ENCODE data around the gene CLIP1. TPM values are rescaled to one million over a fixed set of nuclear protein-coding genes. Genes with fewer than 3 reads are reported as not detected.
A peak's percentile ranks its signal among the peaks of the same experiment; 100 is the strongest.

The CLIP1 gene
- total and polyA plus RNA-seq, 2 of the 13 experiments (the other 11 are each of a cell fraction or from before 2014, with no cell fraction given) = 28.9 to 43.7 TPM

GRCh38 chr12:122420471-122421162 is 1.9 kb downstream of the CLIP1 start:
- FAIRE-seq (no peak), DNase-seq (ENCODE audit: low spot score) (no peak), ATAC-seq (no peak)
- BruUV-seq (replicated peaks) = no TSS peak
- 0 out of 2 replicates have a peak, but pooled peaks have one; percentile 47 for TF ChIP-seq ZBTB3 (CRISPR knock-in tag; IDR thresholded peaks at IDR 0.05; ENCODE audit: borderline replicate concordance, low read depth)
- no peak for TF ChIP-seq ZNF615 (CRISPR knock-in tag; IDR thresholded peaks at IDR 0.05; ENCODE audit: borderline replicate concordance)
- TF ChIP-seq ZNF737 (CRISPR knock-in tag; IDR thresholded peaks at IDR 0.05; ENCODE audit: borderline replicate concordance) = 0 out of 2 replicates have a peak, but pooled peaks have one; percentile 17
- TF ChIP-seq KAT2B (IDR thresholded peaks at IDR 0.05; ENCODE audit: borderline replicate concordance, low read depth, low read length) = peak; percentile 11; the same call in 1 of the 2 replicates
- TF ChIP-seq, protein P1, sequence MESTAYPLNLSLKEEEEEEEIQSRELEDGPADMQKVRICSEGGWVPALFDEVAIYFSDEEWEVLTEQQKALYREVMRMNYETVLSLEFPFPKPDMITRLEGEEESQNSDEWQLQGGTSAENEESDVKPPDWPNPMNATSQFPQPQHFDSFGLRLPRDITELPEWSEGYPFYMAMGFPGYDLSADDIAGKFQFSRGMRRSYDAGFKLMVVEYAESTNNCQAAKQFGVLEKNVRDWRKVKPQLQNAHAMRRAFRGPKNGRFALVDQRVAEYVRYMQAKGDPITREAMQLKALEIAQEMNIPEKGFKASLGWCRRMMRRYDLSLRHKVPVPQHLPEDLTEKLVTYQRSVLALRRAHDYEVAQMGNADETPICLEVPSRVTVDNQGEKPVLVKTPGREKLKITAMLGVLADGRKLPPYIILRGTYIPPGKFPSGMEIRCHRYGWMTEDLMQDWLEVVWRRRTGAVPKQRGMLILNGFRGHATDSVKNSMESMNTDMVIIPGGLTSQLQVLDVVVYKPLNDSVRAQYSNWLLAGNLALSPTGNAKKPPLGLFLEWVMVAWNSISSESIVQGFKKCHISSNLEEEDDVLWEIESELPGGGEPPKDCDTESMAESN (CRISPR knock-in tag; conservative IDR thresholded peaks at IDR 0.05) = 0 out of 2 replicates have a peak, but pooled peaks have one; percentile 27
- no peak for TF ChIP-seq ZNF607 (CRISPR knock-in tag; IDR thresholded peaks at IDR 0.05; ENCODE audit: borderline replicate concordance)
- TF ChIP-seq, protein P2, sequence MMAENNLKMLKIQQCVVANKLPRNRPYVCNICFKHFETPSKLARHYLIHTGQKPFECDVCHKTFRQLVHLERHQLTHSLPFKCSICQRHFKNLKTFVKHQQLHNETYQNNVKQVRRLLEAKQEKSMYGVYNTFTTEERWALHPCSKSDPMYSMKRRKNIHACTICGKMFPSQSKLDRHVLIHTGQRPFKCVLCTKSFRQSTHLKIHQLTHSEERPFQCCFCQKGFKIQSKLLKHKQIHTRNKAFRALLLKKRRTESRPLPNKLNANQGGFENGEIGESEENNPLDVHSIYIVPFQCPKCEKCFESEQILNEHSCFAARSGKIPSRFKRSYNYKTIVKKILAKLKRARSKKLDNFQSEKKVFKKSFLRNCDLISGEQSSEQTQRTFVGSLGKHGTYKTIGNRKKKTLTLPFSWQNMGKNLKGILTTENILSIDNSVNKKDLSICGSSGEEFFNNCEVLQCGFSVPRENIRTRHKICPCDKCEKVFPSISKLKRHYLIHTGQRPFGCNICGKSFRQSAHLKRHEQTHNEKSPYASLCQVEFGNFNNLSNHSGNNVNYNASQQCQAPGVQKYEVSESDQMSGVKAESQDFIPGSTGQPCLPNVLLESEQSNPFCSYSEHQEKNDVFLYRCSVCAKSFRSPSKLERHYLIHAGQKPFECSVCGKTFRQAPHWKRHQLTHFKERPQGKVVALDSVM (CRISPR knock-in tag; IDR thresholded peaks at IDR 0.05) = peak; percentile 84; the same call in 1 of the 2 replicates
- TF ChIP-seq RARA (CRISPR knock-in tag; IDR thresholded peaks at IDR 0.05) = peak; percentile 50; the same call in 1 of the 2 replicates
- TF ChIP-seq, protein P3, sequence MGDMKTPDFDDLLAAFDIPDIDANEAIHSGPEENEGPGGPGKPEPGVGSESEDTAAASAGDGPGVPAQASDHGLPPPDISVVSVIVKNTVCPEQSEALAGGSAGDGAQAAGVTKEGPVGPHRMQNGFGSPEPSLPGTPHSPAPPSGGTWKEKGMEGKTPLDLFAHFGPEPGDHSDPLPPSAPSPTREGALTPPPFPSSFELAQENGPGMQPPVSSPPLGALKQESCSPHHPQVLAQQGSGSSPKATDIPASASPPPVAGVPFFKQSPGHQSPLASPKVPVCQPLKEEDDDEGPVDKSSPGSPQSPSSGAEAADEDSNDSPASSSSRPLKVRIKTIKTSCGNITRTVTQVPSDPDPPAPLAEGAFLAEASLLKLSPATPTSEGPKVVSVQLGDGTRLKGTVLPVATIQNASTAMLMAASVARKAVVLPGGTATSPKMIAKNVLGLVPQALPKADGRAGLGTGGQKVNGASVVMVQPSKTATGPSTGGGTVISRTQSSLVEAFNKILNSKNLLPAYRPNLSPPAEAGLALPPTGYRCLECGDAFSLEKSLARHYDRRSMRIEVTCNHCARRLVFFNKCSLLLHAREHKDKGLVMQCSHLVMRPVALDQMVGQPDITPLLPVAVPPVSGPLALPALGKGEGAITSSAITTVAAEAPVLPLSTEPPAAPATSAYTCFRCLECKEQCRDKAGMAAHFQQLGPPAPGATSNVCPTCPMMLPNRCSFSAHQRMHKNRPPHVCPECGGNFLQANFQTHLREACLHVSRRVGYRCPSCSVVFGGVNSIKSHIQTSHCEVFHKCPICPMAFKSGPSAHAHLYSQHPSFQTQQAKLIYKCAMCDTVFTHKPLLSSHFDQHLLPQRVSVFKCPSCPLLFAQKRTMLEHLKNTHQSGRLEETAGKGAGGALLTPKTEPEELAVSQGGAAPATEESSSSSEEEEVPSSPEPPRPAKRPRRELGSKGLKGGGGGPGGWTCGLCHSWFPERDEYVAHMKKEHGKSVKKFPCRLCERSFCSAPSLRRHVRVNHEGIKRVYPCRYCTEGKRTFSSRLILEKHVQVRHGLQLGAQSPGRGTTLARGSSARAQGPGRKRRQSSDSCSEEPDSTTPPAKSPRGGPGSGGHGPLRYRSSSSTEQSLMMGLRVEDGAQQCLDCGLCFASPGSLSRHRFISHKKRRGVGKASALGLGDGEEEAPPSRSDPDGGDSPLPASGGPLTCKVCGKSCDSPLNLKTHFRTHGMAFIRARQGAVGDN (CRISPR knock-in tag; IDR thresholded peaks at IDR 0.05) = 0 out of 2 replicates have a peak, but pooled peaks have one; percentile 15
- H3K4me1 ChIP-seq (ENCODE audit: insufficient read depth, low read length) = peaks cover 54% of the 10 kb centered on the region
- H3K79me2 ChIP-seq (ENCODE audit: insufficient read depth, low read length) = peaks cover 47% of the 10 kb centered on the region
- no peaks in the 10 kb centered on the region for H3K36me3 ChIP-seq (replicated peaks in 1 of 2; ENCODE audit: control insufficient read depth in 1 of 2, insufficient read depth in 2 of 2, low read length in 2 of 2)
- no peaks in the 10 kb centered on the region for H3K9me3 ChIP-seq (ENCODE audit: low read length)
- no peak overlapping the region for H2AFZ ChIP-seq (ENCODE audit: low read length)
- H3K4me3 ChIP-seq (replicated peaks in 1 of 3; ENCODE audit: insufficient read depth in 1 of 3, low read depth in 2 of 3, low read length in 3 of 3) = peak overlapping the region; percentile 61 to 81 (median 80)
- H3K4me2 ChIP-seq (ENCODE audit: low read depth, low read length) = peak overlapping the region; percentile 82
- H4K20me1 ChIP-seq (ENCODE audit: insufficient read depth, low read length) = no peaks in the 10 kb centered on the region
- H3K27ac ChIP-seq (ENCODE audit: extremely low read length, insufficient read depth, low read length) = peak overlapping the region; percentile 76
- intact Hi-C loops (cut with micrococcal nuclease; ENCODE audit: unreplicated experiment) = loop anchor here (1.0 kb wide), 2 partner anchors 14 to 20 kb away; no protein-coding TSS in a partner anchor
- WGBS (ENCODE audit: low lambda C conversion rate) = 56% methylated on average over 14 of the region's 17 CpGs
- no peaks in the 10 kb centered on the region; a peak in 1 of 5 replicates for H3K27me3 ChIP-seq (ENCODE audit: control insufficient read depth in 1 of 2, insufficient read depth in 2 of 2, low read length in 2 of 2)
- peak overlapping the region; percentile 91; the same call in 1 of the 2 replicates for H3K9ac ChIP-seq (ENCODE audit: insufficient read depth, low read depth, low read length)
- in situ Hi-C loops (cut with HindIII; ENCODE audit: extremely low pct_ligation_motif_present, low pct_unique_long_range_greater_than_20kb) = no loop called here
- ChIA-PET POLR2A (interaction anchor here (1.5 to 8.6 kb wide), 3 partner anchors 14 to 80 kb away, joined by 3 to 127 read pairs (median 98); partner anchors contain the start of gene ZCCHC8), CTCF (ENCODE audit: low intra/inter-chr PET ratio, low total read pairs) (interaction anchor here (2.1 kb wide), 1 partner anchor 51 kb away, joined by 7 read pairs; no protein-coding TSS in a partner anchor)
